Endothelial cell (in vitro differentiated cells): Measurements from ENCODE around the gene PIGM. TPM values are rescaled to one million over a fixed set of nuclear protein-coding genes. Genes with fewer than 3 reads are reported as not detected.

Experiments
- DNase-seq: peaks from one replicate; pipeline ENCODE4 v3.0.0; 2021; ENCODE audit warnings: low spot score
- H3K27ac Mint-ChIP-seq: one replicate; pipeline ENCODE4 v1.8.0; 2021; ENCODE audit warnings: mixed read lengths, inconsistent platforms; ENCODE audit not compliant: unreplicated experiment
- H3K27me3 Mint-ChIP-seq: one replicate; pipeline ENCODE4 v1.8.0; 2021; ENCODE audit warnings: mild to moderate bottlenecking, moderate library complexity, mixed read lengths, inconsistent platforms; ENCODE audit not compliant: unreplicated experiment
- H3K36me3 Mint-ChIP-seq: one replicate; pipeline ENCODE4 v1.8.0; 2021; ENCODE audit warnings: mild to moderate bottlenecking, low read depth, mixed read lengths, inconsistent platforms; ENCODE audit not compliant: unreplicated experiment
- H3K4me1 Mint-ChIP-seq: one replicate; pipeline ENCODE4 v1.8.0; 2021; ENCODE audit warnings: mild to moderate bottlenecking, mixed read lengths, inconsistent platforms; ENCODE audit not compliant: unreplicated experiment
- H3K4me3 Mint-ChIP-seq: one replicate; pipeline ENCODE4 v1.8.0; 2021; ENCODE audit warnings: mild to moderate bottlenecking, mixed read lengths, inconsistent platforms; ENCODE audit not compliant: unreplicated experiment
- H3K9me3 Mint-ChIP-seq: one replicate; pipeline ENCODE4 v1.8.0; 2021; ENCODE audit warnings: mixed read lengths, inconsistent platforms; ENCODE audit not compliant: unreplicated experiment
- total RNA-seq: library from RNA; stranded (reverse); fragmentation: NEBNext Ultra II Directional; extraction: Animal tissue kit (Norgen Biotek cat#: 25700); gene quantifications from one replicate; pipeline ENCODE4 v1.2.1, GENCODE V29; 2021; ENCODE audit not compliant: unreplicated experiment
- TF ChIP-seq, protein P1 (sequence below): fragments of 200-600 bp; sonication (generic); IDR thresholded peaks from one replicate; pipeline ENCODE4 v1.5.0; 2021; ENCODE audit warnings: antibody characterized with exemption; ENCODE audit not compliant: unreplicated experiment

The PIGM gene
- total RNA-seq, 1 donor from 2014 or later = 6.0 TPM

DNA sequence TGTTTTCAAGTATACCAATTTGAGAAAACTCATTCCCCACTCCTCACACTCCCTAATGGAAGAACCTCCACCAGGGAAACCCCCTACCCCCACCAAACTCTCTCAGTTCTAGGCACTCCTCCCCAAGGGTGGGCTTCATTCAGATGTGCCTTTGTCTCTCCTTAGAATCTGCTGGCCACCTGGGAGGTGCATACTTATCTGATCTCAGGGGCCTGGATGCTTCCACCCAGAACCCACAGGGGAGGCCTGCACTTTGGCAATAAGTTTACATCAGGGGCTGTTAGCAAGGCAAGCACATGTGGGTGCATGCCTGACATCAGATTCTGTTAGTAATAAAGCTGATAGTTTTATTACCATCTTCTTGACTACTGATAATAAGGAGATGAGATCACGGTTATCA is 45.3 kb downstream of the PIGM start:
- Mint-ChIP-seq H3K9me3 (no peaks in the 10 kb centered on the region), H3K4me3 (no peak overlapping the region), H3K36me3 (peaks cover 5% of the 10 kb centered on the region), H3K27me3 (peaks cover 3% of the 10 kb centered on the region), H3K27ac (no peak overlapping the region), H3K4me1 (peaks cover 10% of the 10 kb centered on the region)
- TF ChIP-seq, protein P1, sequence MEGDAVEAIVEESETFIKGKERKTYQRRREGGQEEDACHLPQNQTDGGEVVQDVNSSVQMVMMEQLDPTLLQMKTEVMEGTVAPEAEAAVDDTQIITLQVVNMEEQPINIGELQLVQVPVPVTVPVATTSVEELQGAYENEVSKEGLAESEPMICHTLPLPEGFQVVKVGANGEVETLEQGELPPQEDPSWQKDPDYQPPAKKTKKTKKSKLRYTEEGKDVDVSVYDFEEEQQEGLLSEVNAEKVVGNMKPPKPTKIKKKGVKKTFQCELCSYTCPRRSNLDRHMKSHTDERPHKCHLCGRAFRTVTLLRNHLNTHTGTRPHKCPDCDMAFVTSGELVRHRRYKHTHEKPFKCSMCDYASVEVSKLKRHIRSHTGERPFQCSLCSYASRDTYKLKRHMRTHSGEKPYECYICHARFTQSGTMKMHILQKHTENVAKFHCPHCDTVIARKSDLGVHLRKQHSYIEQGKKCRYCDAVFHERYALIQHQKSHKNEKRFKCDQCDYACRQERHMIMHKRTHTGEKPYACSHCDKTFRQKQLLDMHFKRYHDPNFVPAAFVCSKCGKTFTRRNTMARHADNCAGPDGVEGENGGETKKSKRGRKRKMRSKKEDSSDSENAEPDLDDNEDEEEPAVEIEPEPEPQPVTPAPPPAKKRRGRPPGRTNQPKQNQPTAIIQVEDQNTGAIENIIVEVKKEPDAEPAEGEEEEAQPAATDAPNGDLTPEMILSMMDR = no peak
- no peak for DNase-seq

DNA sequence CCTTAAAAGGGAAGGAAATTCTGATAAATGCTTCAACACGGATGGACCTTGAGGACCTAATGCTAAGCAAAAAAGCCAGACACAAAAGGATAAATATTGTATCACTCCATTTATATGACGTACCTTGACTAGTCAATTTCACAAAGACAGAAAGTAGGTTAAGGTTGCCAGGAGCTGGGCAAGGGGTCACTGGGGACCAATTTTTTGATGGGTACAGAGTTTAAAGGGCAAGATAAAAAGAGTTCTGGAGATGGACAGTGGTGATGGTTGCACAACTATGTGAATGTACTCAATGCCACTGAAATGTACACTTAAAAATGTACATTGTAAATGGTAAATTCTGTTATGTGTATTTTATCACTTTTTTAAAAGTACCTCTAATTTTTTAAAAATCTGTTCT is 45.7 kb downstream of the PIGM start:
- H3K36me3 Mint-ChIP-seq = peaks cover 5% of the 10 kb centered on the region

DNA sequence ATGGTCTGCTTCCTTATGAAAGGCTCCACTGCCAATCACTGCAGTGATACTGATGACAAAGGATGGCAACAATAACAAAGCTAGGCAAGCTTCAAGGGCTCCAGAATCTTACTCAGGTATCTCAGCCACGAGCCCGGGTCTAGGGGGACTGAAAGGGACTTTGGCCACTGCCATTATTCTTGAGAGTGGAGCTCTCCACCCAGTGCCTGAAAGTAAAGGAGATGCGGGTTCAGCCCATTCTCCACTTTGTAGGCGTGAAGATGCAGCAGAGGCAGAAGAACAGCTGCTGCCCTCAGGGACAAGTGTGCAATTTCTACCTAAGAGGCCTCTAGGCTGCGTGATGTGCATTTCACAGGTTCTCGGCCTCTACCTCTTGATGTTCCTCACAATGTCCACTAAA is 46.3 kb downstream of the PIGM start:
- H3K27me3 Mint-ChIP-seq = peaks cover 3% of the 10 kb centered on the region
- H3K36me3 Mint-ChIP-seq = peaks cover 5% of the 10 kb centered on the region
- peaks cover 10% of the 10 kb centered on the region for H3K4me1 Mint-ChIP-seq
- H3K27ac Mint-ChIP-seq = no peak overlapping the region
- TF ChIP-seq, protein P1 = no peak
- H3K4me3 Mint-ChIP-seq = no peak overlapping the region
- no peaks in the 10 kb centered on the region for H3K9me3 Mint-ChIP-seq
- no peak for DNase-seq

More for the DNA sequence above, 45.7 kb downstream of the PIGM start:
- Mint-ChIP-seq H3K4me1 (peaks cover 10% of the 10 kb centered on the region), H3K4me3 (no peak overlapping the region), H3K9me3 (no peaks in the 10 kb centered on the region), H3K27ac (no peak overlapping the region), H3K27me3 (peaks cover 3% of the 10 kb centered on the region)
- TF ChIP-seq, protein P1 = no peak
- DNase-seq = no peak

DNA sequence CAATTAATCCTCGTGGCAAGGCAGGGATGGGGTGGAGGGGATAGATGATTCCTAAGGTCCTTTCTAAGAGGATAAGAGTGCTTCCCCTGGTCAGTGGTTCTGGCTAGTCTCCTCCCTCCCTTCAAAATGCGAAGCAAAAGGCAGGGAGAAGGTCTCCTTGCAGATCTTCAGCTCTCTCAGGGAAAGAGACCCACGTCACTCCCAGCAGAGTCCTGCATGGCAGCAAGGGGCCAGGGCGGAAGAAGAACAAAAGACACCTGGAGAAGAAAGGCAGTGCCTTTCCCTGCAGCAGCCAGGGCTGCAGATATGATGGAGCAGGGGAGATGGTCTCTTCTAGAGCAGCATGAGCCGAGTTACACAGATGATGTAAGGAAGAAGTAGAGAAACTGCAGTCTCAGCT is 48.1 kb downstream of the PIGM start:
- Mint-ChIP-seq H3K27ac (no peak overlapping the region), H3K27me3 (peaks cover 3% of the 10 kb centered on the region), H3K4me1 (peaks cover 10% of the 10 kb centered on the region), H3K4me3 (no peak overlapping the region), H3K36me3 (peaks cover 5% of the 10 kb centered on the region), H3K9me3 (no peaks in the 10 kb centered on the region)
- TF ChIP-seq, protein P1 = no peak
- no peak for DNase-seq

DNA sequence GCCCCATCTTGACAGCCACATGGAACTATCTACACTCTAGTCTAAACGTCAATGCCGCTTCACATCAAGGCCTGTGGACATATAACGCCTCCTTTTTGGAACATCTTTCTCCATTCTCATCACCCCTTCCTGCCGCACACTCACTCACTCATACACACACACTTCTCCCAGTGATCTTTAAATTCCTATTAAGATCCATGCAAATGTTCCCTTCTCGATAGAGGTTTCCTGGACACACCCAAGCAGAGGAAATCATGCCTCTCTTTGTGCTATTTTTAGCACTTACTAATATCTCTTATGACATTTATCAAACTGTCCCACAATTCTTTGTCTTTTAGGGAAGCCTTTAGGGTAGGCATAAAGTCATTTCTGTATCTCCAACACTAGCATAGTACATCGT is 49.5 kb downstream of the PIGM start:
- Mint-ChIP-seq H3K27ac (no peak overlapping the region), H3K36me3 (peaks cover 5% of the 10 kb centered on the region), H3K9me3 (no peaks in the 10 kb centered on the region), H3K27me3 (peaks cover 5% of the 10 kb centered on the region), H3K4me3 (no peak overlapping the region), H3K4me1 (peaks cover 10% of the 10 kb centered on the region)
- TF ChIP-seq, protein P1 = no peak
- DNase-seq = no peak
